SK-N-SH (cell line): ENCODE data around the gene HOXD13. TPM values are rescaled to one million over a fixed set of nuclear protein-coding genes. Genes with fewer than 3 reads are reported as not detected.
A peak's percentile ranks its signal among the peaks of the same experiment; 100 is the strongest.

Source experiments
- CTCF ChIA-PET: fragments of 300-600, 350-600 bp; formaldehyde crosslinking; extraction: SDS; loops from one replicate; lab custom pipeline; 2021; lab: Yijun Ruan, JAX
- POLR2A ChIA-PET: fragments of 350-600 bp; sonication (Branson Sonifier 250); formaldehyde crosslinking; extraction: SDS; loops from one replicate; lab custom pipeline; 2020; ENCODE audit warnings: antibody characterized with exemption, inconsistent platforms; lab: Yijun Ruan, JAX
- DNase-seq: peaks from one replicate; pipeline ENCODE4 v3.0.0; 2012
- H2AFZ ChIP-seq: fragments of 200-600 bp; sonication (generic); 2 replicates; pipeline ENCODE4 v1.8.1; 2016; ENCODE audit warnings: antibody characterized with exemption, mild to moderate bottlenecking, low read depth
- H3F3A ChIP-seq: fragments of 200-600 bp; sonication (generic); replicated peaks from 2 replicates; pipeline ENCODE3; 2016; ENCODE audit warnings: antibody characterized with exemption, mild to moderate bottlenecking; ENCODE audit not compliant: insufficient read depth
- H3K27ac ChIP-seq, 2 experiments: fragments of 200-500 bp in 1 of 2; fragments of 200-600 bp in 1 of 2; sonication (Bioruptor generic) in 1 of 2; sonication (generic), shearing (Covaris generic) in 1 of 2; 2 replicates each; pipeline versions ENCODE4 v1.5.1 to v1.6.1; 2014 to 2016; ENCODE audit warnings: low read depth in 2 of 2, inconsistent platforms in 1 of 2, low read length in 1 of 2, mild to moderate bottlenecking in 1 of 2, mixed read lengths in 1 of 2
- H3K27me3 ChIP-seq: fragments of 200-600 bp; sonication (generic), shearing (Covaris generic); 2 replicates; pipeline ENCODE4 v1.6.1; 2016; ENCODE audit warnings: mixed run types; ENCODE audit not compliant: insufficient read depth
- H3K36me3 ChIP-seq, 2 experiments: fragments of 200-500 bp in 1 of 2; fragments of 200-600 bp in 1 of 2; sonication (Bioruptor generic) in 1 of 2; sonication (generic) in 1 of 2; replicated peaks in 1 of 2; 2 replicates each; pipeline versions ENCODE3 to v1.5.1; 2014 to 2016; ENCODE audit warnings: low read length in 1 of 2, mild to moderate bottlenecking in 1 of 2; ENCODE audit not compliant: insufficient read depth in 2 of 2, control insufficient read depth in 1 of 2
- H3K4me1 ChIP-seq, 2 experiments: fragments of 200-500 bp in 1 of 2; fragments of 200-600 bp in 1 of 2; sonication (Bioruptor generic) in 1 of 2; sonication (generic), shearing (Covaris generic) in 1 of 2; 2 replicates each; pipeline versions ENCODE4 v1.5.1 to v1.6.1; 2014 to 2016; ENCODE audit warnings: low read depth in 1 of 2, low read length in 1 of 2, mixed run types in 1 of 2; ENCODE audit not compliant: insufficient read depth in 2 of 2, control insufficient read depth in 1 of 2
- H3K4me2 ChIP-seq: fragments of 200-600 bp; sonication (generic), shearing (Covaris generic); 2 replicates; pipeline ENCODE4 v1.6.1; 2017; ENCODE audit warnings: mixed run types
- H3K4me3 ChIP-seq, 2 experiments: fragments of 200-500 bp in 1 of 2; fragments of 200-600 bp in 1 of 2; sonication (Bioruptor generic) in 1 of 2; sonication (generic), shearing (Covaris generic) in 1 of 2; 2 replicates each; pipeline versions ENCODE4 v1.5.1 to v1.8.1; 2014 to 2016; ENCODE audit warnings: low read depth in 2 of 2, inconsistent platforms in 1 of 2, low read length in 1 of 2, mild to moderate bottlenecking in 1 of 2, mixed read lengths in 1 of 2, moderate library complexity in 1 of 2
- H3K79me2 ChIP-seq: fragments of 200-600 bp; sonication (generic); 2 replicates; pipeline ENCODE4 v1.8.1; 2017; ENCODE audit warnings: mild to moderate bottlenecking; ENCODE audit not compliant: insufficient read depth
- H3K9ac ChIP-seq: fragments of 200-600 bp; sonication (generic); 2 replicates; pipeline ENCODE4 v1.6.1; 2017; ENCODE audit warnings: mixed run types
- H3K9me2 ChIP-seq: fragments of 200-600 bp; sonication (generic); 2 replicates; pipeline ENCODE4 v1.6.1; 2017; ENCODE audit warnings: mixed run types
- H3K9me3 ChIP-seq: fragments of 200-600 bp; sonication (generic); 2 replicates; pipeline ENCODE4 v1.6.1; 2017; ENCODE audit warnings: mixed run types, mild to moderate bottlenecking, moderate library complexity
- H4K20me1 ChIP-seq: fragments of 200-600 bp; sonication (generic); 2 replicates; pipeline ENCODE4 v1.6.1; 2017; ENCODE audit warnings: mild to moderate bottlenecking, mixed run types; ENCODE audit not compliant: insufficient read depth
- CHD2 ChIP-seq: fragments of 150-350 bp; IDR thresholded peaks from 2 replicates; pipeline ENCODE4 v1.6.1; 2018; ENCODE audit warnings: low read length; ENCODE audit not compliant: partially characterized antibody
- GATA2 ChIP-seq: sonication (generic); formaldehyde crosslinking; IDR thresholded peaks from 2 replicates; pipeline ENCODE4 v1.5.0; 2020; ENCODE audit warnings: mild to moderate bottlenecking, missing genetic modification reagents
- MEF2A ChIP-seq: IDR thresholded peaks from 2 replicates; pipeline ENCODE4 v1.4.0; 2012; ENCODE audit warnings: low read depth, borderline replicate concordance
- NRF1 ChIP-seq: IDR thresholded peaks from 2 replicates; pipeline ENCODE4 v1.6.1; 2012; ENCODE audit warnings: low read depth, mild to moderate bottlenecking, low read length
- POLR2AphosphoS5 ChIP-seq: IDR thresholded peaks from 2 replicates; pipeline ENCODE4 v1.6.1; 2012; ENCODE audit warnings: low read depth, low read length
- RAD21 ChIP-seq: IDR thresholded peaks from 2 replicates; pipeline ENCODE4 v1.6.1; 2012; ENCODE audit warnings: mild to moderate bottlenecking, low read length
- RFX5 ChIP-seq: IDR thresholded peaks from 2 replicates; pipeline ENCODE4 v1.6.1; 2012; ENCODE audit warnings: mild to moderate bottlenecking, improper control_type of control experiment, low read length
- SIN3A ChIP-seq: IDR thresholded peaks from 2 replicates; pipeline ENCODE4 v1.6.1; 2012; ENCODE audit warnings: low read depth, mild to moderate bottlenecking, low read length, moderate library complexity, borderline replicate concordance
- TEAD4 ChIP-seq: IDR thresholded peaks from 2 replicates; pipeline ENCODE4 v1.4.0; 2012; ENCODE audit warnings: mild to moderate bottlenecking, borderline replicate concordance; ENCODE audit not compliant: insufficient read depth
- YY1 ChIP-seq: IDR thresholded peaks from 2 replicates; pipeline ENCODE4 v1.4.0; 2012; ENCODE audit warnings: low read depth, mild to moderate bottlenecking
- WGBS: methylation state at CpG from one replicate; pipeline ENCODE4 v1.1.6; 2017; ENCODE audit warnings: low lambda C conversion rate; 5-methylcytosine and 5-hydroxymethylcytosine counted together
- polyA plus RNA-seq, 3 experiments: library from polyadenylated mRNA; depleted of rRNA; stranded (reverse); fragments of >200 nt; gene quantifications; 2 replicates each; pipeline ENCODE4 v1.2.3, GENCODE V29; 2012
- TF ChIP-seq, protein P1 (sequence below): IDR thresholded peaks from 2 replicates; pipeline ENCODE4 v1.4.0; 2012; ENCODE audit warnings: low read depth, borderline replicate concordance
- TF ChIP-seq, protein P2 (sequence below): fragments of 150-350 bp; IDR thresholded peaks from 2 replicates; pipeline ENCODE4 v1.6.1; 2016; ENCODE audit warnings: mild to moderate bottlenecking, low read depth, low read length
- TF ChIP-seq, protein P3 (sequence below): IDR thresholded peaks from 2 replicates; pipeline ENCODE4; 2012
- TF ChIP-seq, protein P4 (sequence below): IDR thresholded peaks from 2 replicates; pipeline ENCODE4 v1.6.1; 2012; ENCODE audit warnings: mild to moderate bottlenecking, low read depth, low read length, moderate library complexity
- TF ChIP-seq, protein P5 (sequence below): fragments of 150-350 bp; IDR thresholded peaks from 2 replicates; pipeline ENCODE4 v1.6.1; 2017; ENCODE audit warnings: antibody characterized with exemption, low read length, low read depth, borderline replicate concordance

The HOXD13 gene
- polyA plus RNA-seq, 1 of the 3 experiments (the other 2 are of a cell fraction), result not detected

DNA sequence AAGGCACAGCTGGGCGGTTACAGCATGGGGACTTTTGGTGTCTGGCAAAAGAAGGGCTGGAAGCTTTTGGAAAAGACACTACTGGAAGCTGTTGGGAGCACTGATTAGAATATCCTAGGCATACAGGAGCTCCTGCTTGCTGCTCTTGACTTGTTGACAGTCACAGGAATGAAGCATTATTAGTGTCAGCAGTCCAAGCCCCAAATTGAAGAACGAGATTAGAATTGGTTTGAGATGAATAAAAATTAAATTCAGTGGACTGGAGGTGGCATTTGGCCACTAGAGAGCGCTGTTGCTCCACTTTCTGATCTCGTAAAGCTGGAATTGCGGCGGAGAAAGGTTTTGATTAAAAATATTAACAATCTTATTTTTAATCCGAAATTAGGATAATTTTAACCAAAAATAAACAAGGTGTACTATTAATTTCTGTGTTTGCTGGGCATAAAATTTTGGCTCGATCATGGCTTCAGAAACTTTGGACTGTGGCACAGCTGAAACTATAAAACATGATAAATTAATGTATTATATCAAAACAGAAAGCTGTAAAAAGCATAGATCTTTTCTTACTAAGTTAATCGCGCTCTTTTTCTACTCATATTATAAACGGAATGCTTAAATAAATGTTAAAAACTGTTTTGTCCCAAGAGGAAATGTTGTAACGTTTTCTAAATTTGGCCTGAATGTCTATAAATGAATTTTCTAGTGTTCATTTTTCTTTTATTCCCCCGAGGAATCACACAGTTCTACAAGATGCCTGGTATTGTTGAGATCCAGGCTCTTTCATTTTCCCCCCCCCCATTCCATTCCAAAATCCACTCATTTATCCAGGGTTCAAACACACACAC lies 34.6 kb downstream of the HOXD13 start (continued):
- TF ChIP-seq, protein P1, sequence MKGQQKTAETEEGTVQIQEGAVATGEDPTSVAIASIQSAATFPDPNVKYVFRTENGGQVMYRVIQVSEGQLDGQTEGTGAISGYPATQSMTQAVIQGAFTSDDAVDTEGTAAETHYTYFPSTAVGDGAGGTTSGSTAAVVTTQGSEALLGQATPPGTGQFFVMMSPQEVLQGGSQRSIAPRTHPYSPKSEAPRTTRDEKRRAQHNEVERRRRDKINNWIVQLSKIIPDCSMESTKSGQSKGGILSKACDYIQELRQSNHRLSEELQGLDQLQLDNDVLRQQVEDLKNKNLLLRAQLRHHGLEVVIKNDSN, result no peak
- TF ChIP-seq SIN3A (no peak), CHD2 (no peak), NRF1 (no peak), POLR2AphosphoS5 (no peak), GATA2 (CRISPR knock-in tag) (no peak), RAD21 (peak; percentile 94), YY1 (no peak)
- TF ChIP-seq, protein P2, sequence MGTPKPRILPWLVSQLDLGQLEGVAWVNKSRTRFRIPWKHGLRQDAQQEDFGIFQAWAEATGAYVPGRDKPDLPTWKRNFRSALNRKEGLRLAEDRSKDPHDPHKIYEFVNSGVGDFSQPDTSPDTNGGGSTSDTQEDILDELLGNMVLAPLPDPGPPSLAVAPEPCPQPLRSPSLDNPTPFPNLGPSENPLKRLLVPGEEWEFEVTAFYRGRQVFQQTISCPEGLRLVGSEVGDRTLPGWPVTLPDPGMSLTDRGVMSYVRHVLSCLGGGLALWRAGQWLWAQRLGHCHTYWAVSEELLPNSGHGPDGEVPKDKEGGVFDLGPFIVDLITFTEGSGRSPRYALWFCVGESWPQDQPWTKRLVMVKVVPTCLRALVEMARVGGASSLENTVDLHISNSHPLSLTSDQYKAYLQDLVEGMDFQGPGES, result no peak
- TF ChIP-seq, protein P3, sequence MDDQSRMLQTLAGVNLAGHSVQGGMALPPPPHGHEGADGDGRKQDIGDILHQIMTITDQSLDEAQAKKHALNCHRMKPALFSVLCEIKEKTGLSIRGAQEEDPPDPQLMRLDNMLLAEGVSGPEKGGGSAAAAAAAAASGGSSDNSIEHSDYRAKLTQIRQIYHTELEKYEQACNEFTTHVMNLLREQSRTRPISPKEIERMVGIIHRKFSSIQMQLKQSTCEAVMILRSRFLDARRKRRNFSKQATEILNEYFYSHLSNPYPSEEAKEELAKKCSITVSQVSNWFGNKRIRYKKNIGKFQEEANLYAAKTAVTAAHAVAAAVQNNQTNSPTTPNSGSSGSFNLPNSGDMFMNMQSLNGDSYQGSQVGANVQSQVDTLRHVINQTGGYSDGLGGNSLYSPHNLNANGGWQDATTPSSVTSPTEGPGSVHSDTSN, result no peak

DNA sequence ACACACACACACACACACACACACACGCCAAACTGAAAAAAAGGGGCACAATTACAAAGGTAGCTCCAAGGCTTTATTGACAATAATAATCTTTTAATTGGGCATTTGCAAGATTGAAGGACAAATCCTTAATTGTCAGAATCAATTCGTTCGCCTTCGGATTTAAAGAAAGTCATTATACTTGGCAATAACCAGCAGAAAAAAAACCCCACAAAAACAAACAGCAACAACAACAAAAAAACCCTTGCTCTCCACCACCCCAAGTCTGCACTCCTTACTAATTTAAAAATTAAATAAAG lies 35.2 kb downstream of the HOXD13 start:
- Histone ChIP-seq H3K9me2 (no peaks in the 10 kb centered on the region), H2AFZ (no peak overlapping the region), H3F3A (peaks cover 11% of the 10 kb centered on the region), H3K4me3 (no peak overlapping the region), H3K4me1 (peaks cover 4 to 22% of the 10 kb centered on the region in 2 experiments; a peak in 3 of 4 replicates), H3K9ac (no peak overlapping the region), H3K4me2 (no peak overlapping the region), H3K79me2 (peaks cover 10% of the 10 kb centered on the region), H3K27ac (no peak overlapping the region), H3K27me3 (no peaks in the 10 kb centered on the region)
- 95% methylated on average over 4 of the region's 4 CpGs for WGBS
- CTCF ChIA-PET, result interaction anchor here (0.7 to 26.1 kb wide), 32 partner anchors 13 to 1779 kb away, joined by 3 to 1047 read pairs (median 6); partner anchors contain the start of gene HOXD10
- DNase-seq, result no peak
- TF ChIP-seq, protein P4, sequence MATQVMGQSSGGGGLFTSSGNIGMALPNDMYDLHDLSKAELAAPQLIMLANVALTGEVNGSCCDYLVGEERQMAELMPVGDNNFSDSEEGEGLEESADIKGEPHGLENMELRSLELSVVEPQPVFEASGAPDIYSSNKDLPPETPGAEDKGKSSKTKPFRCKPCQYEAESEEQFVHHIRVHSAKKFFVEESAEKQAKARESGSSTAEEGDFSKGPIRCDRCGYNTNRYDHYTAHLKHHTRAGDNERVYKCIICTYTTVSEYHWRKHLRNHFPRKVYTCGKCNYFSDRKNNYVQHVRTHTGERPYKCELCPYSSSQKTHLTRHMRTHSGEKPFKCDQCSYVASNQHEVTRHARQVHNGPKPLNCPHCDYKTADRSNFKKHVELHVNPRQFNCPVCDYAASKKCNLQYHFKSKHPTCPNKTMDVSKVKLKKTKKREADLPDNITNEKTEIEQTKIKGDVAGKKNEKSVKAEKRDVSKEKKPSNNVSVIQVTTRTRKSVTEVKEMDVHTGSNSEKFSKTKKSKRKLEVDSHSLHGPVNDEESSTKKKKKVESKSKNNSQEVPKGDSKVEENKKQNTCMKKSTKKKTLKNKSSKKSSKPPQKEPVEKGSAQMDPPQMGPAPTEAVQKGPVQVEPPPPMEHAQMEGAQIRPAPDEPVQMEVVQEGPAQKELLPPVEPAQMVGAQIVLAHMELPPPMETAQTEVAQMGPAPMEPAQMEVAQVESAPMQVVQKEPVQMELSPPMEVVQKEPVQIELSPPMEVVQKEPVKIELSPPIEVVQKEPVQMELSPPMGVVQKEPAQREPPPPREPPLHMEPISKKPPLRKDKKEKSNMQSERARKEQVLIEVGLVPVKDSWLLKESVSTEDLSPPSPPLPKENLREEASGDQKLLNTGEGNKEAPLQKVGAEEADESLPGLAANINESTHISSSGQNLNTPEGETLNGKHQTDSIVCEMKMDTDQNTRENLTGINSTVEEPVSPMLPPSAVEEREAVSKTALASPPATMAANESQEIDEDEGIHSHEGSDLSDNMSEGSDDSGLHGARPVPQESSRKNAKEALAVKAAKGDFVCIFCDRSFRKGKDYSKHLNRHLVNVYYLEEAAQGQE, result no peak
- TF ChIP-seq, protein P5, sequence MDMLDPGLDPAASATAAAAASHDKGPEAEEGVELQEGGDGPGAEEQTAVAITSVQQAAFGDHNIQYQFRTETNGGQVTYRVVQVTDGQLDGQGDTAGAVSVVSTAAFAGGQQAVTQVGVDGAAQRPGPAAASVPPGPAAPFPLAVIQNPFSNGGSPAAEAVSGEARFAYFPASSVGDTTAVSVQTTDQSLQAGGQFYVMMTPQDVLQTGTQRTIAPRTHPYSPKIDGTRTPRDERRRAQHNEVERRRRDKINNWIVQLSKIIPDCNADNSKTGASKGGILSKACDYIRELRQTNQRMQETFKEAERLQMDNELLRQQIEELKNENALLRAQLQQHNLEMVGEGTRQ, result no peak
- no peak for TF ChIP-seq RFX5
- no peak for TF ChIP-seq TEAD4
- TF ChIP-seq MEF2A, result no peak
- TF ChIP-seq, all 33 proteins: peak for 0
- H4K20me1 ChIP-seq, result no peaks in the 10 kb centered on the region
- POLR2A ChIA-PET, result interaction anchor here (0.8 to 1.3 kb wide), 2 partner anchors 8 to 524 kb away, joined by 5 to 6 read pairs; no protein-coding TSS in a partner anchor
- no peaks in the 10 kb centered on the region for H3K36me3 ChIP-seq
- no peaks in the 10 kb centered on the region for H3K9me3 ChIP-seq
